GM06990 (cell line): ENCODE measurements around the gene PVALB.

Source experiments
- DNase-seq: peaks from one replicate; pipeline ENCODE4 v3.0.0-alpha.2; 2011; ENCODE audit not compliant: insufficient read length; ENCODE audit errors: extremely low read depth
- H3K27me3 ChIP-seq: replicated peaks from 2 replicates; pipeline ENCODE4 v1.6.0; 2011; ENCODE audit warnings: low read length; ENCODE audit not compliant: control insufficient read depth, insufficient read depth
- H3K36me3 ChIP-seq: 2 replicates; pipeline ENCODE4 v1.5.1; 2011; ENCODE audit warnings: low read length; ENCODE audit not compliant: control insufficient read depth, insufficient read depth
- H3K4me3 ChIP-seq: replicated peaks from 2 replicates; pipeline ENCODE4 v1.5.1; 2011; ENCODE audit warnings: low read depth, mild to moderate bottlenecking, control low read depth, low read length
- TF ChIP-seq, protein P1 (sequence below): IDR thresholded peaks from 2 replicates; pipeline ENCODE4 v1.5.1; 2011; ENCODE audit warnings: low read length, control low read depth, mild to moderate bottlenecking, inconsistent platforms; ENCODE audit not compliant: insufficient read depth, poor library complexity, severe bottlenecking

Gene PVALB

DNA sequence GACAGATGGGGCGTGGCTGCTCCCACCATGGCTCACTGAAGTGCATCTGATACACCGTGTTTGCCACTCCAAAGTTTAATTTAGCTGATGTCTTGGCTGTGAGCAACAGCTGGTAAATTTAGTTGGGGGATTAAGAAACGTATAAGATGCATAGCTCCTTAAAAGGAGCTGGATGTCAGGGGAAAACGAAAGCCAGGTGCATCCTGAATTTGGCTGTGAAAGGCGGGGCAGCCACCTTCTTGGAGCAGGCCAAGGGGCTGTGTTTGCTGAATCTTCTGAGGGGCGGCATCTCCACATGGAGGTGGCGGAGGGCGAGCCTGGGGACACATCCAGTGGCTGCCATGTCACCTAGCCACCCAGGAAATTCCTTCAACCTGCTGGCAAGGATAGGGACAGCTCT, 23.3 kb upstream of the PVALB start:
- TF ChIP-seq, protein P1, sequence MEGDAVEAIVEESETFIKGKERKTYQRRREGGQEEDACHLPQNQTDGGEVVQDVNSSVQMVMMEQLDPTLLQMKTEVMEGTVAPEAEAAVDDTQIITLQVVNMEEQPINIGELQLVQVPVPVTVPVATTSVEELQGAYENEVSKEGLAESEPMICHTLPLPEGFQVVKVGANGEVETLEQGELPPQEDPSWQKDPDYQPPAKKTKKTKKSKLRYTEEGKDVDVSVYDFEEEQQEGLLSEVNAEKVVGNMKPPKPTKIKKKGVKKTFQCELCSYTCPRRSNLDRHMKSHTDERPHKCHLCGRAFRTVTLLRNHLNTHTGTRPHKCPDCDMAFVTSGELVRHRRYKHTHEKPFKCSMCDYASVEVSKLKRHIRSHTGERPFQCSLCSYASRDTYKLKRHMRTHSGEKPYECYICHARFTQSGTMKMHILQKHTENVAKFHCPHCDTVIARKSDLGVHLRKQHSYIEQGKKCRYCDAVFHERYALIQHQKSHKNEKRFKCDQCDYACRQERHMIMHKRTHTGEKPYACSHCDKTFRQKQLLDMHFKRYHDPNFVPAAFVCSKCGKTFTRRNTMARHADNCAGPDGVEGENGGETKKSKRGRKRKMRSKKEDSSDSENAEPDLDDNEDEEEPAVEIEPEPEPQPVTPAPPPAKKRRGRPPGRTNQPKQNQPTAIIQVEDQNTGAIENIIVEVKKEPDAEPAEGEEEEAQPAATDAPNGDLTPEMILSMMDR: no peak
- Histone ChIP-seq H3K27me3 (no peaks in the 10 kb centered on the region; the same call in 1 of the 2 replicates), H3K36me3 (no peaks in the 10 kb centered on the region), H3K4me3 (no peak overlapping the region)
- no peak for DNase-seq

DNA sequence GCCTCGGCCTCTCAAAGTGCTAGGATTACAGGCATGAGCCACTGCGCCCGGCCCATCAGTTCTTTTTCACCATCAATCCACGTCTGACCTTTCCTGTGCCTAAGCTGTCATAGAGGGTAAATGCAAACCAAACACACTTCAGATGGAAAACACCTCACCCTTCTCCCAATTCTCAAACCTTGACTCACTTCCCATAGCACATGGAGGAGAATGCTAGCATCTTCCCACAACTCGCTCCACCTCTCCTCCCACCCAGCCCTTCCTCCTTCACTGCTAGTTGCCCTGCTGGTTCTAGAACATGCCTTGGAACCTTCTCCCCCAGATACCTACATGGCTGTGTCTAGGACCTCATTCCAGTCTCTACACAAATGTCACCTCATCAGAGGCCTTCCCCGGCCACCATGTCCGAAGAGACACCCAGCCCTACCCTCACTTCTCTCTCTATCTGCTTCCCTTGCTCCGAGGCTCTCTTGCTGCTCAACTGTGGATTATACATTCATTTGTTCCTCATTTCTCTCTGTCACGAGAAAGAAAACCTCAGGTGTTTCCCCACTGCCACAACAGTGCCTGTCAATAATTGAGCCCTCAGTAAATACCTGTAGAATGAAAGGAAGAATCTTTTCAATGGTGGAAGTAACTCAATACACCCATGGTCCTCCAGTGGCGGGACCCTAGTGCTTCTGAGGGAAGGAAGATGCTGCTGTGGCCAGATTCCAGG, 22.7 kb upstream of the PVALB start:
- Histone ChIP-seq H3K4me3 (no peak overlapping the region), H3K36me3 (no peaks in the 10 kb centered on the region), H3K27me3 (no peaks in the 10 kb centered on the region; the same call in 1 of the 2 replicates)
- no peak for DNase-seq
- TF ChIP-seq, protein P1: no peak

DNA sequence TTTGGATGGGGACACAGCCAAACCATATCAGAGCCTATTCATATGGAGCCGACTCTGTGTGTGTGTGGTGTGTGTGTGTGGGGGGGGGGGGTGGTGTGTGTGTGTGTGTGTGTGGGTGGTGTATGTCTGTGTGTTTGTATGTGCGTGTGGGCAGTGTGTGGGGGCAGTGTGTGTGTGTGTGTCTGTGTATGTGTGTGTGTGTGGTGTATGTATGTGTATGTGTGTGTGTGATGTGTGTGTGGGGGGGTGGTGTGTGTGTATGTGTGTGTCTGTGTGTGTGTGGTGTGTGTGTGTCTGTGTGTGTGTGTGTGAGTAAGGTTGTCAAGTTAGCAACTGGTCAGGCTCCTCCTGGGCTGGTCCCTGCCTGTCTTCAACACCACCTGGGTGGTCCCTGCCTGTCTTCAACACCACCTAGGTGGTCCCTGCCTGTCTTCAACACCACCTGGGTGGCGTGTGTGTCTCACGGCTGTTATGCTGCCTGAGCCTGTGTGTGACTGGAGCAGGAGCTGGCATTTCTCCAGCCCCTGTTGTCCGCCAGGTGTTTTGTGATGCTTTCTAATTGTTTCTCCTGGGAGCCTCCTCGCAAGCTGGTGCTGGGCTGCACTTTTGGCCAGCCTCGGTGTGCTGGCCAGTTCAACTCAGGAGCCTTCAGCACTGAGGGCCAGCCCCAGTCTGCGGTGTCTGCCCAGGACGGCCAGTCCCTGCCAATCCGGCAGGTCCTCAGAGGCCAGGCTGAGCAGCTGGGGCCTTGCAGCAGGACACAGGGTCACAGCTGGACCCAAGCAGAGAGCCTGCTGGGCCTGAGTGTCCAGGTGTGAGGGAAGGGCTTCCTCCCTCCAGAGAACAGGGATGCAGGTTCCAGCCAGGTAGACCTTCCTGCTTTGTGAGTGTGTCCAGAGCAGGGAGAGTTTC, 21.5 kb upstream of the PVALB start:
- DNase-seq: no peak
- Histone ChIP-seq H3K4me3 (no peak overlapping the region), H3K27me3 (no peaks in the 10 kb centered on the region), H3K36me3 (no peaks in the 10 kb centered on the region)
- TF ChIP-seq, protein P1: no peak

DNA sequence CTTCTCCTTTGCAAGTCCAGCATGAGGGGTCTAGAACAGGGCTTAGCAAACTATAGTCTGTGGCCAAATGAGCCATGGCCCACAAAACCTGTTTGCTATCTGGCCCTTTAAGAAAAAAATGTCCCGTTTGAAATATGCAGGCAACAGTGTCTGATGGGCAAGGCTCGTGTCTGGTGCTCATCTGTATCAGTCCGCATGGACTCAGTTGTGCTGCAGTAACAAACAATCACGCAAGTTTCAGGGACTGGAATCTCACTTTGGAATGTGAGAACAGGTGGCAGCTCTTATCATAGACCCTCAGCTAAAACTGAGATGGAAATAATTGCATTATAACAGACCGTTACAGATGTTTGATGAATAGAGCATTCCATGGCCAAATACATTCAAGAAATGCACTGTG, 19.1 kb upstream of the PVALB start:
- no peaks in the 10 kb centered on the region for H3K27me3 ChIP-seq
- H3K4me3 ChIP-seq: no peak overlapping the region
- no peak for DNase-seq

DNA sequence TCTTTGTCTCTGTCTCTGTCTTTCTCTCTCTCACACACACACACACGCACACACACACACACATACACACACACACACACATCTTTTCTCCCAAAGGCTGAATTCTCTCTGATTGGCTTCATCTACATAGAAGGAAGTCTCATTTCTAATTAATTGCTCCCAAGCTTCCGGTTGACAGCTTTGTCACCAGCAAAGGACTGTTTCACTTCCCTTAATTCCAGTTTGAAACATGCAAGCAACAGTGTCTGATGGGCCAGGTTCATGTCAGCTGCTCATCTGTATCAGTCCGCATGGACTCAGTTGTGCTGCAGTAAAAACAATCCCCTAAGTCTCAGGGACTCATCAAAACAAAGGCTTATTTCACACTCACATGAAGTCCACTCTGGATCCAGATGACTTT, 16.2 kb upstream of the PVALB start:
- TF ChIP-seq, protein P1: no peak
- H3K4me3 ChIP-seq: no peak overlapping the region
- DNase-seq: no peak

More for the DNA sequence above, 19.1 kb upstream of the PVALB start:
- TF ChIP-seq, protein P1: no peak
- no peaks in the 10 kb centered on the region for H3K36me3 ChIP-seq

More for the DNA sequence above, 16.2 kb upstream of the PVALB start:
- H3K36me3 ChIP-seq: no peaks in the 10 kb centered on the region
- no peaks in the 10 kb centered on the region for H3K27me3 ChIP-seq
